NCI-H446 treated with DMSO at 0.1 percent for 48 hours (cell line): ENCODE data around the gene C11orf52.
"Not testable (repeated sequence)": the region's sequence is repeated elsewhere in the genome, so short reads cannot be mapped to it uniquely, and the experiment has no call there.

Experiments used
- DNase-seq: peaks from one replicate; lab custom pipeline; 2025; lab: John Stamatoyannopoulos, UW

C11orf52 gene, protein sequence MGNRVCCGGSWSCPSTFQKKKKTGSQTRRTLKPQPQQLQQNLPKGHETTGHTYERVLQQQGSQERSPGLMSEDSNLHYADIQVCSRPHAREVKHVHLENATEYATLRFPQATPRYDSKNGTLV

DNA sequence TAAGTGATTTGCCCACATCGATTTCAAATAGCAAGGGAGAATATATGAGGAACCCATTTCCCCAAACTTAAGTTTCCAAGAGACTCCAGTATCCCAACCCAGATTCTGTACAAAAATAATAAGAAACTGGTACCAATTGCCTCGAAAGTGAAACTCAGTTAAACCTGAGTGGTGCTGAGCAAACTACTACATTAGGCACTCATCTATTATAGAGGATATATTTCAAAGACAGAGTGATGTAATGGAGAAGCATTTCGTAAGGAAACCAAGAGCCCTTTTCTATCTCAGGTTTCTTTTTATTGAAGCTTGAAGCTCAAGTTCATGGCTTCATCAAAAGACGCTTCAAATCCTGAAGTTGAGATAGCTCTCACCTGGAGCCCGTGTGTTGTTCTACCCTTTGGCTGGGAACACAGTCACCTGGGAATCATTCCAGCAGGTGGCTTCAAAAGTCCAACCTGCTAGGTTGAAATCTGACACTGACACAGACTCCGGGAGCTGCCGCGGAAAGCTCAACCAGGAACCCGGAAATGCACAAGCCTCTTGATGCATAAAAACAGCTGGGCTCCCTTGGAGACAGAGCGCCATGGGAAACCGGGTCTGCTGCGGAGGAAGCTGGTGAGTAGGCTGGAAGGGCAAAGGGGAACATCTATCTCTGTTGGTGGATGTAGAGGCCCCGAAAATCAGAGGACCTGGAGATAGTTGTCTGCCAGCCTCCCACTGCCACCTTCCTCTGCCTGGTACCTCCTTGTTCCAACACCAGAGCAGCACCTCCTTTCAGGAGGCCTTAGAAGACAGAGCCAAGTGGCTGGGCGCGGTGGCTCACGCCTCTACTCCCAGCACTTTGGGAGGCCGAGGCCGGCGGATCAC, at the start of gene C11orf52:
Gene C11orf52, plus strand, starts transcription at position 524 of the 867 bp plus-strand sequence. Its CDS starts 60 bp downstream, at position 584.
- DNase-seq = no peak

- DNase-seq = no peak
Measured at GRCh38 chr11:111870113-111870512, 48.6 kb upstream of the C11orf52 start.

GRCh38 chr11:111870522-111870885, 48.2 kb upstream of the C11orf52 start:
- no peak for DNase-seq

DNA sequence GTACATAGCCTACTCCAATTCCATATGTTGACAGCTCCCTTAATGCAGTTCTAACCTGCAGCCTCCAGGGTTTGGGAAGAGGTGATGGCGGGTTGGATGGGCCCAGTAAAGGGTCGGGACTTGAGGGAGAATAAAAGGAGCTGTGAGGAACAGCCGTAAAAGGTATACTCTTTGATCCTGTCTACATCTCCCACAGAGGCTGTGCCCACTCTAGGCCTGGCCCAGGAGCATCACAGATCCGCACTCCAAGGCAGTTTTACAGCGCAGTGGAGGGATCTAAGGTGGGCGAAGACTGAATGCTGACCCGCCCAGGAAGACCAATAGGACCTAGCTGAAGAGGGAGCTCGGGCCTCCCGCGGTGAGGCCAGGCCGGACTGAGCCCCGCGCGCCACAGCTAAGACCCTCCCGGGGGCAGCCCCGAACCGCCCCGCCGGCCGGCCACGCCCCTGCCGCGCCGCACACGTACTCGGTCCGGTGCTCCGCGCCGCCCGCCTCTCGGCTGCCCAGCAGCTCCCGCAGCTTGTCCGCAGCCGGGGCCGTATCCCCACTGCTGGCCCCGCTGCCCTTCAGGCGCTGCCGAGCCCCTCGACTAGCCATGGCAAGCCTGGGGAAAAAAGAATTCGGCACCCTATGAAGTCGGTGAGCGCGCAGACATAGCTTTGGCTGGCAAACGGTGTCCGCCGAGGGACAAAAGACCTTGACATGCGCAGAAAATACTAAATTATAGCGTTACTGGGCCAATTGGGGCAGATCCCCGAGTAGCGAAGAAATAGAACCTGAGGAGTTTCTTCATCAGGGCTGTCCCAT, 47.6 kb upstream of the C11orf52 start, which contains the start of gene ALG9:
Gene ALG9, minus strand, starts transcription at position 696 of the 807 bp plus-strand sequence. Its CDS starts 99 bp downstream, at position 597.
- peak; percentile 56 for DNase-seq

GRCh38 chr11:111871693-111872161, 47.0 kb upstream of the C11orf52 start:
- no peak for DNase-seq

DNA sequence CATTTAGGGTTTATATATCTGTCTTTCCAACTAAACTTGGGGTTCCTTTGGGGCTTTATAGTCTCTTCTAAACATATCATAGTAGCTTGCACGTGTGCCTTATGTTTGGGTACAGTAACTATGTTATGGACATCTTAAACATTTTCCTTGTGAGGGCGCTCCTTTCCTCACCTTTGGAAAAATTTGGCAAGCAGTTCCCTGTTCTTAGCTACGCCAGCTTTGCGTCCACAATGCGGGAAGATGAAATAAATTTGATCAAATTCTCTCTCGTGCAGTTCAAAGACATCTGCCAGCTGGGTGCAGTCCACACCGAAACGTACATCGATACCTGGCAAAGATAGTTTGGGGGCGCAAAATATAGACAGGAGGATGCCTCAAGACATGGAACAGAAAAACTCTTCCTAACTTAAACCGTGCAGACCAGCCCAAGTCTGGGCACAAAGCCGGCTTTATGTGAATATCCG, 40.3 kb upstream of the C11orf52 start:
- no peak for DNase-seq

DNA sequence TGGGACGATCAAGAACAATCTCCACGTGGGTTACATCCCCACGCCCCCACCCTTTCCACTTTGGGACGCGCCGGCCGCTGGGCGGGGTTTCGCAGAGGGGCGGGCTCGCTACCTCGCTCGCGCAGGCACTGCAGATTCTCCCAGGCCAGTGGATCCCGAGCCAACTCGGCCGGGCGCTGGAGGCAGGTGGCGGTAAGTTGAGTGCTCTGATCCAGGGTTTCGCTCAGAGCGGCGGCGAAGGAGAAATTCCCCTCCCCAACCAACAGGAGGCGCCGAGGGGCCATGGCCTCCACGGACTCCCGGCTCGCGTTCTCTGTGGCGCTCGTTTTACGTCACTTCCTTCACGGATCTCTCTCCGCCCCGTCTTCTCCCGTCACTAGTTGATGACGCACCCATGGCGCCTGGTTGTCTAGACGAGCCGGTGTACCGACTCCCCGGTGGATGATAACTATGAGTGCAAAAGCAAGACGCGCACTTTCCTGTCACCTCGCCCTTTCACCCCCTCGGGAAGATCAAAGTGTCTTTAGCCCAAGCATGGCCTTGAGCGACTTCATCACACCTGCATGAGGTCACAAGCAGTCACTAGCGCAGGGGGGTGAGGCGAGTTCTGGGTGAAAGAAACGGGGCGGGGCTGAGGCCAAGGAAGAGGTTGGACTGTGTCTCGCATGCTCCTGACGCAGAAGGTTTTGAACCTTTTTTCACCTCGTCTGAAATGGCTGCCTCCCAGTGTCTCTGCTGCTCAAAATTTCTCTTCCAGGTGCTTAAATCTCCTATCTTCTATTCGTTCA, 39.7 kb upstream of the C11orf52 start, which contains the start of the genes CFAP68 and FDXACB1:
Gene CFAP68, plus strand, starts transcription at position 693 of the 788 bp plus-strand sequence. Its CDS starts 20 bp downstream, at position 713.
Gene FDXACB1, minus strand, starts transcription at position 317 of the 788 bp plus-strand sequence. Its CDS starts 33 bp downstream, at position 284.
- peak; percentile 95 for DNase-seq

DNA sequence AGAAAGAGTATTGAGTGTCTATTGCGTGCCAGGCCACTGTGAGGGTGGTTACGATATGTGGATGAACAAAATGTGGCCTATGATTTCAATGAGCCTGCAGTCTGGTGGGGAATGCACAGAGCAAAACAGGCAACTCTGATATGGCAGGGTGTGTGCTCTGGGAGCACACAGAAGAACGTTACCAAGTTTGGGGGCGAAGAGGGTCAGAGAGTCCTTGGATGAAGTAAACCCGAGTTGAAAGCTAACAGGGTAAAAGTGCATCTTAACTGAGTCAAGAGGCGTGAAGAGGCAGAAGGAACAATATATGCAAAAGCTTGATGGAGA, 39.1 kb upstream of the C11orf52 start:
- DNase-seq = no peak

GRCh38 chr11:111882202-111882601, 36.5 kb upstream of the C11orf52 start:
- no peak for DNase-seq

DNA sequence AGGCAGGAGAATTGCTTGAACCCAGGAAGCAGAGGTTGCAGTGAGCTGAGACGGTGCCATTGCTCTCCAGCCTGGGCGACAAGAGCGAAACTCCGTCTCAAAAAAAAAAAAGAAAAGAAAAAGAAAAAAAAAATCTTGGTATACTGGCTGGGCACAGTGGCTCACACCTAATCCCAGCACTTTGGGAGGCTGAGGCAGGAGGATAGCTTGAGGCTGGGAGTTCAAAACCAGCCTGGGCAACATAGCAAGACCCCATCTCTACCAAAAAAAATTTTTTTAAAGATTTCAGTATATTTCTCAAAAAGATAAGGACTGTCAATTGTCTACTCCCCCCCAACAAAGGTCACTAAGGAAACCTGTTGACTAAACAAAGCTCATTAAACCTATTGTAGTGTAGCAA, 33.7 kb upstream of the C11orf52 start:
- not testable (repeated sequence) for DNase-seq

DNA sequence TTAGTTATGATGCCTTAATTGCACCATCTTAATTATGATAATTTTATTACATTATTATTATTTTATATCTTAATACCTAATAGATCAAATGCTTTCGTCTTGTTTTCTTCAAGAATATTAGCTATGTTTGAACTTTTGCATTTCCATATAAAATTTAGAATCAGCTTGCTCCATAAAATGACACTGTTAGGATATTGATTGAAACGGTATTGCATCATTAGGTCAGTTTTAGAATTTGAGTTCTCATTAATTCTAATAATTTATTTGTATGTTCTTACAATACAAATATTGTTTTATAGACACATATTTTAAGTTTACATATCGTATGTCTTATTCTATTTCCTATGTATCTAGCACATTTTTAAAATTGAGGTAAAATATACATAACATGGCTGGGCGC, 32.7 kb upstream of the C11orf52 start:
- DNase-seq = no peak

- no peak for DNase-seq
Measured at GRCh38 chr11:111886844-111887243, 31.9 kb upstream of the C11orf52 start.

DNA sequence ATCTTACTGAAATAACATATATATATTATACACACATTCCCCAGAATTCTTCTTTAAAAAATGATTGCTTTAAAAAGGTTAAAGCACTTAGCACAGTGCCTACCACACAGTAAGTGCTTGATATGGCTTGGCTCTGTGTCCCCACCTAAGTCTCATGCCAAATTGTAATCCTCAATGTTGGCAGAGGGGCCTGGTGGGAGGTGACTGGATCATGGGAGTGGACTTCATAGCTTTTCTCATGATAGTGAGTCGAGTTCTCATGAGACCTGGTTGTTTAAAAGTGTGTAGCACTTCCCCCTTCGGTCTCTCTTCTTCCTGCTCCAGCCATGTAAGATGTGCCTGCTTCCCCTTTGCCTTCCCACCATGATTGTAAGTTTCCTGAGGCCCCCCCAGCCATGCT, 13.3 kb upstream of the C11orf52 start:
- no peak for DNase-seq

GRCh38 chr11:111906680-111907079, 12.0 kb upstream of the C11orf52 start:
- DNase-seq = no peak

- no peak for DNase-seq
Measured at GRCh38 chr11:111908639-111909305, 9.9 kb upstream of the C11orf52 start.

GRCh38 chr11:111909378-111909777, 9.3 kb upstream of the C11orf52 start:
- no peak for DNase-seq

DNA sequence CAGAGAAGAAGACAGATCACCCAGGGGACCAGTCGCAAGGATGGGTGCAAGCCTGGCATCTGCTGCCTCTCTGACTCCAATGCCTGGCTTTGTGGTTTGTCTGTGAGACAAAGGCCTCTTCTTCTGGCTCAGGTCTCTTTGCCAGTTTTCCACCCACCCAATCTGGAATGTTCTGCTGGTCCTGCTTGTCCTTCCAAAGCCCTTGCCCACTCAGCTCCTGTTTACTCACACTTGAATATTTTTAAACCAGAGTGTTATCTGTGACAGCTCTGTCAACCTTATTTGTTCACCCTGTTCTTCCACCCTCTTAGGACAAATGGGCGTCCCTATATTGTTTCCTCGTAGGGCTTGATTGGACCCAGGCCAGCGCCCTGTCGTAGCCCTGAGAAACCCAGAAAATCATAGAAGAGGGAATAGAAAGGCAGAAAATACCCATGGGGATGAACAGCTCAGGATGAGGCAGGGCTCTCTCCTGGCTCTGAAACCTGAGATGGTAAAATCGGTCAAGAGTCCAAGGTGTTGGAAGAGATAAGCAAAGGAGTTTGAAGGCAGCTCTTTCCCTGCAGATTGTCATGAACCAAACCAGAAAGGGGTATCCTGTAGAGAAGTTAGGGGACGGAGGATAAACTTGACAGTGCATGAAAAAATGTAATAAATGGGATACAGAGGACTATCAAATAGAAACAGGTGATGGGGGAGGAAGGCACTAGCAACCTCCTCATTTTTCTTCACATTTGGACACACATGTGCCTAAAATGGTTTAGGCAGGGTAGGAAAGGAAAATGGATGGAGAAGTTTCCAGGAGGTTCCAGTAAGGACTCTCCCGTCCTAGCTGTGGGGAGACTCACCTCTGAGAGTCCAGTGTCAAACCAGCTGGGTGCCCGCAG, 7.8 kb upstream of the C11orf52 start:
- DNase-seq = no peak

- peak; percentile 47 for DNase-seq
Measured at GRCh38 chr11:111911563-111912401, 6.9 kb upstream of the C11orf52 start, which contains the start of gene CRYAB. Gene CRYAB, minus strand, starts transcription at chr11:111911770. Its CDS starts 46 bp downstream, at chr11:111911724.

DNA sequence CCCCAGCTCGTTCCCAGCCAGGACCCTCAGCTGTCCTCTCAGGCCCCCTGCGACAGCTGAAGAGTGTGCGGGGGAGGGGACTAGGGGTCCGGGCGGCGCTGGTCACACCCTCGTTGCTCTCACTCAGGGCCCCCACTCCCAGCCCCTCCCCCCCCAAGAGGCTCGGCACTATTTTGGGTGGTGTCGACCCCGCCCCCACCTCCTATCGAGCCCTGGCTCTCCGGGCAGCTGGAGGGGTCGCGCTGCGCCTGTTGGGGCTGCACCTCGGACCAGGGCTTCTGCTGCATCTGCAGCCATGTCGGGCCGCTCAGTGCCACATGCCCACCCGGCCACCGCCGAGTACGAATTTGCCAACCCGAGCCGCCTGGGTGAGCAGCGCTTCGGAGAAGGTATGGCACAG, 6.2 kb upstream of the C11orf52 start, which contains the start of gene HSPB2:
Gene HSPB2, plus strand, starts transcription at position 200 of the 400 bp plus-strand sequence. Its CDS starts 96 bp downstream, at position 296.
- DNase-seq = no peak
